ENCODE measurements around the gene REXO1.

DNA sequence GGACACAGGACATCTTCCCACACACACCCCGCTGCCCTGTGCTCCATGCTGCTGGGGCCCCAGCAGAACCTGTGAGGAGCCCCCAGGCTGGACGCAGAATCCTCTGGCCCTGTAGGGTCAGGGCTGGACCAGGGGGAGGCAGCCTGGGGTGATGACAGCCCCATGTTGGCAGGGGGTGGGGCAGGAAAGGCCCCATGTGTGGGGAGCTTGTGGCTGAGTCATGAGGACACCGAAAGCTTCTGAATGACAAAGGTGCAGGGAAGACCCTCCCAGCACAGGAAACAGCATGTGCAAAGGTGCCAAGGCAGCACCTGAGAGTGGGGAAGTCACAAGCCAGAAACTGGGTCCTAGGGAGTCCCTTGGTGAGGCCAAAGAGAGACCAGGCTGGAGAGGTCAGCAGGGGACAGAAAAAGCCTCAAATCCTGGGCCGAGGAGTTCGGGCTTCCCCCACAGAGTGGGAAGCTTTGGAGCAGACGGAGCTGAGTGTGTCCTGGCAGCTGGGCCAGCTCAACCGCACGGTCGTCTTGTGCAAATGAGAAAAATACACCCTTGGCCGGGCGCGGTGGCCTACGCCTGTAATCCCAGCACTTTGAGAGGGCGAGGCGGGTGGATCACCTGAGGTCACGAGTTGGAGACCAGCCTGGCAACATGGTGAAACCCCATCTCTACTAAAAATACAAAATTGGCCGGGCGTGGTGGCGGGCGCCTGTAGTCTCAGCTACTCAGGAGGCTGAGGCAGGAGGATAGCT, 53.7 kb downstream of the REXO1 start:
- no peak for TF ChIP-seq CTCF (conservative IDR thresholded peaks at IDR 0.05 in 1 of 2, IDR thresholded peaks at IDR 0.05 in 1 of 2; ENCODE audit: low read depth in 1 of 2, low read length in 2 of 2)
- no peak for TF ChIP-seq EZH2 (IDR thresholded peaks at IDR 0.05; ENCODE audit: low read length, missing control alignments)
